Ascending aorta (tissue), 2 donors: ENCODE data around the gene KLHDC7A. TPM values are rescaled to one million over a fixed set of nuclear protein-coding genes. Genes with fewer than 3 reads are reported as not detected.

Experiments used
- DNase-seq, 2 donors: peaks; one replicate each; pipeline ENCODE4 v3.0.0-alpha.2; 2019; ENCODE audit warnings: low spot score in 2 of 2
- H3K27ac ChIP-seq, 2 donors: fragments of 200-600 bp; sonication (generic); one replicate each; pipeline ENCODE4 v1.5.1; 2016 to 2017; ENCODE audit warnings: mild to moderate bottlenecking in 1 of 2
- H3K27me3 ChIP-seq: fragments of 200-600 bp; sonication (generic); one replicate; pipeline ENCODE4 v1.5.1; 2017
- H3K36me3 ChIP-seq, 2 donors: fragments of 200-600 bp; sonication (generic); one replicate each; pipeline ENCODE4 v1.5.1; 2016
- H3K4me1 ChIP-seq, 2 donors: fragments of 200-600 bp; sonication (generic); one replicate each; pipeline ENCODE4 v1.5.1; 2016 to 2017; ENCODE audit warnings: mild to moderate bottlenecking in 1 of 2
- H3K4me3 ChIP-seq, 2 donors: fragments of 200-600 bp; sonication (generic); one replicate each; pipeline ENCODE4 v1.5.1; 2016 to 2017; ENCODE audit warnings: mild to moderate bottlenecking in 1 of 2
- H3K9me3 ChIP-seq, 2 donors: fragments of 200-600 bp; sonication (generic); one replicate each; pipeline ENCODE4 v1.5.1; 2016
- intact Hi-C: fragments of 100-400 bp; cut with DNase I; formaldehyde crosslinking; loops from one replicate; pipeline ENCODE4 v1.15.1; 2023
- total RNA-seq: library from RNA; depleted of rRNA; stranded (reverse); fragments of >200 nt; gene quantifications from one replicate; pipeline ENCODE4 v1.1.0, GENCODE V29; 2016
- TF ChIP-seq, protein P1 (sequence below), 3 experiments: fragments of 200-600 bp in 2 of 3; fragments of 450-650 bp in 1 of 3; sonication (generic) in 2 of 3; IDR thresholded peaks; one replicate each; pipeline ENCODE4 v1.5.1; 2016 to 2019; ENCODE audit warnings: antibody characterized with exemption in 3 of 3, mild to moderate bottlenecking in 1 of 3, moderate library complexity in 1 of 3

KLHDC7A gene
- total RNA-seq, 1 donor from 2014 or later = not detected

DNA sequence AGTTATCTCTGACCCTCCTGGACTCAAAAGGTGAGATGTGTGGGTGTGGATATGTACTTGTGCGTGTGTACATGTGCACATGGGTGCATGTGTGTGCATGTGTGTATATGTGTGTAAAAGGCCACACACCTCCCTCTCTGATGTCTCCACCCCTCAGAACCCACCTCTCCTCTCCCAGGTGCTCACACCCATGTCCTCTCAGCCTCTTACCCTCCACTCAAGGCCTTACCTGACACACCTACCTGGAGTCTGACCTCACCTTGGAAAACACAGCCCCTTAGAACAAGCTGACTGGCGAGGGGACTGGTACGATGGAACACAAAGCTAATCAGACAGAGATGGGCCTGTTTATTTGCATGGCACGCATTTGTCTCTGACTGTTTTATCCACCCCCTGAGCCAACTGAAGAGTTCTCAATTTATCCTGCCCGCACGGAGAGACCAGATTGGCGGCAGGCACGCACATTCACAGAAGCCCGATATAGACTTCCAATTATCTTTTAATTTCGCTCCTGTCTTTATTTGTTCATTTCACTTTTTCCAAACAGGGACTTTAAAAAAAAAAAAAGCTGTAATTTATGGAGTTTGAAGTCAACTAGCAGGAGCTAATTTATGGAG, 6.1 kb upstream of the KLHDC7A start:
- DNase-seq = no peak

DNA sequence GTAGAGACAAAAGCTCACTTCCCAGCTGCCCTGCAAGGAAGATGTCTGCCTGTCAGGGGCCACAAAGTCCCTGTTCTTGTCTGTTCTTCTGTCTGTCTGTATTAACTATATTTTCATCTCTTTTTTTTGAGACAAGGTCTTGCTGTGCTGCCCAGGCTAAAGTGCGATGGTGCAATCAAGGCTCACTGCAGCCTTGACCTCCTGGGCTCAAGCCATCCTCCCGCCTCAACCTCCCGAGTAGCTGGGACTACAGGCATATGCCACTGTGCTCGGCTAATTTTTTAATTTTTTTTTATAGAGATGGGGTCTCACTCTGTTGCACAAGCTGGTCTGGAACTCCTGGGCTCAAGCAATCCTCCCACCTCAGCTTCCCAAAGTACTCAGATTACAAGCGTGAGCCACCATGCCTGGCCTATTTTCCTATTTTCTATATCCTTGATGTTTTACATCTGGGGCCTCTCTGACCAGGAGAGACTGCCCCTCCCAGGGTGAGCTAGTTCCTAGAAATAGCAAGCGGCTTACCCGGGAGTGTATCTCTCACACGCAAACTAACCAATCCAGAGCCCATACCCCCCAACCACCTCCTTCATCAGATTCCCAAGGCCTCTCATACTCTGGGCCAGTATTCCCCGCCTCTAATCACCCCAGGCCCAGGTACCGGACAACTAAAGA, 5.4 kb upstream of the KLHDC7A start:
- DNase-seq = no peak
- Histone ChIP-seq H3K27ac (no peak overlapping the region), H3K9me3 (no peaks in the 10 kb centered on the region), H3K36me3 (no peaks in the 10 kb centered on the region), H3K4me3 (no peak overlapping the region), H3K27me3 (no peaks in the 10 kb centered on the region), H3K4me1 (no peaks in the 10 kb centered on the region)
- TF ChIP-seq, protein P1, sequence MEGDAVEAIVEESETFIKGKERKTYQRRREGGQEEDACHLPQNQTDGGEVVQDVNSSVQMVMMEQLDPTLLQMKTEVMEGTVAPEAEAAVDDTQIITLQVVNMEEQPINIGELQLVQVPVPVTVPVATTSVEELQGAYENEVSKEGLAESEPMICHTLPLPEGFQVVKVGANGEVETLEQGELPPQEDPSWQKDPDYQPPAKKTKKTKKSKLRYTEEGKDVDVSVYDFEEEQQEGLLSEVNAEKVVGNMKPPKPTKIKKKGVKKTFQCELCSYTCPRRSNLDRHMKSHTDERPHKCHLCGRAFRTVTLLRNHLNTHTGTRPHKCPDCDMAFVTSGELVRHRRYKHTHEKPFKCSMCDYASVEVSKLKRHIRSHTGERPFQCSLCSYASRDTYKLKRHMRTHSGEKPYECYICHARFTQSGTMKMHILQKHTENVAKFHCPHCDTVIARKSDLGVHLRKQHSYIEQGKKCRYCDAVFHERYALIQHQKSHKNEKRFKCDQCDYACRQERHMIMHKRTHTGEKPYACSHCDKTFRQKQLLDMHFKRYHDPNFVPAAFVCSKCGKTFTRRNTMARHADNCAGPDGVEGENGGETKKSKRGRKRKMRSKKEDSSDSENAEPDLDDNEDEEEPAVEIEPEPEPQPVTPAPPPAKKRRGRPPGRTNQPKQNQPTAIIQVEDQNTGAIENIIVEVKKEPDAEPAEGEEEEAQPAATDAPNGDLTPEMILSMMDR (IDR thresholded peaks at IDR 0.05) = no peak
- intact Hi-C loops = no loop called here

More for the DNA sequence above, 6.1 kb upstream of the KLHDC7A start:
- TF ChIP-seq, protein P1 (IDR thresholded peaks at IDR 0.05) = no peak
- intact Hi-C loops = no loop called here
- Histone ChIP-seq H3K27ac (no peak overlapping the region), H3K9me3 (no peaks in the 10 kb centered on the region), H3K36me3 (no peaks in the 10 kb centered on the region), H3K27me3 (no peaks in the 10 kb centered on the region), H3K4me3 (no peak overlapping the region), H3K4me1 (no peaks in the 10 kb centered on the region)

DNA sequence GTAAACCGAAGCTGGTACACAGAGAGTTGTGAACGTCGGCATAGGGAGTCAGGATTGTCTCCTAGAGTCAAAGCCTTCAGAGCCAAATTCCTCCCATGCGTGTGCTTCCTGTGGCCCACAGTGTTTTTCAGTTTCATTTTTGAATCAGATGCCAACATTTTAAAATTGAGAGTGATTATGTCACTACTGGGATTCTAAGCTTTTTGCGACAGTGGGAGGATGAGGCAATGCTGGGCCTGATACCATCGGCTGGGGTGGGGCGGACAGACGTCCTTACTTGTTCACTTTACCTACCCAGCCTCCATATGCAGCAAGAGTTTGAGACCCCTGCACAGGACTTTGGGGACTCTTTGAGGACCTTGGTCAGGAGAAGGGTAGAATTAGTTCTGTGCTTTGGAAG, 1.3 kb upstream of the KLHDC7A start:
- no peak overlapping the region for H3K4me3 ChIP-seq
- DNase-seq = peak in 1 of 2 donors; percentile 15
- H3K27me3 ChIP-seq = no peaks in the 10 kb centered on the region
- no peaks in the 10 kb centered on the region for H3K36me3 ChIP-seq
- H3K4me1 ChIP-seq = no peaks in the 10 kb centered on the region
- TF ChIP-seq, protein P1 (IDR thresholded peaks at IDR 0.05) = no peak
- no peak overlapping the region for H3K27ac ChIP-seq
- intact Hi-C loops = no loop called here
- no peaks in the 10 kb centered on the region for H3K9me3 ChIP-seq

DNA sequence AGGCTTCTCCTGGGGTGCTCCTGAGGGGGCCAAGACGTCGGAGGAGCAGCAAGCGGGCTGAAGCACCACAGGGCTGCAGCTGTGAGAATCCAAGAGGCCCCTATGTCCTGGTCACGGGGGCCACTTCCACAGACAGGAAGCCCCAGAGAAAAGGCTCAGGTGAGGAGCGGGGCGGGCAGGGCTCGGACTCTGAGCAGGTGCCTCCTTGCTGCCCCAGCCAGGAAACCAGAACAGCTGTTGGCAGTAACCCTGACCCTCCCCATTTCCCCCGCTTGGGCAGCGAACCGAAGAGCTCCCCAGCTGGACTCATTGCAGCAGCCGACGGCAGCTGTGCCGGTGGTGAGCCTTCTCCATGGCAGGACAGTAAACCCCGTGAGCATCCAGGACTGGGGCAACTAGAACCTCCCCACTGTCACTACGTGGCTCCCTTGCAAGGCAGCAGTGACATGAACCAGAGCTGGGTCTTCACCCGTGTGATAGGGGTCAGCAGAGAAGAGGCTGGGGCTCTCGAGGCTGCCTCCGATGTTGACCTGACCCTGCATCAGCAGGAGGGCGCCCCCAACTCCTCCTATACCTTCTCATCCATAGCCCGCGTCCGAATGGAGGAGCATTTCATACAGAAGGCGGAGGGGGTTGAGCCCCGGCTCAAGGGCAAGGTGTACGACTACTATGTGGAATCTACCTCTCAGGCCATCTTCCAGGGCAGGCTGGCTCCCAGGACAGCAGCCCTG, 625 bp downstream of the KLHDC7A start:
- H3K4me3 ChIP-seq = no peak overlapping the region
- no peaks in the 10 kb centered on the region for H3K4me1 ChIP-seq
- H3K36me3 ChIP-seq = no peaks in the 10 kb centered on the region
- TF ChIP-seq, protein P1 (IDR thresholded peaks at IDR 0.05) = no peak
- no peaks in the 10 kb centered on the region for H3K27me3 ChIP-seq
- intact Hi-C loops = no loop called here
- H3K9me3 ChIP-seq = no peaks in the 10 kb centered on the region
- no peak overlapping the region for H3K27ac ChIP-seq
- DNase-seq = no peak

GRCh38 chr1:18481921-18482701, 1.4 kb downstream of the KLHDC7A start:
- Histone ChIP-seq H3K4me1 (no peaks in the 10 kb centered on the region), H3K36me3 (no peaks in the 10 kb centered on the region), H3K27ac (no peak overlapping the region), H3K27me3 (no peaks in the 10 kb centered on the region), H3K4me3 (no peak overlapping the region), H3K9me3 (no peaks in the 10 kb centered on the region)
- TF ChIP-seq, protein P1 (IDR thresholded peaks at IDR 0.05) = no peak
- no peak for DNase-seq
- intact Hi-C loops = no loop called here
